Subcutaneous adipose tissue (tissue), 4 donors: ENCODE data around the gene PLEKHG1. TPM values are rescaled to one million over a fixed set of nuclear protein-coding genes. Genes with fewer than 3 reads are reported as not detected.

Experiments used
- CTCF ChIP-seq: fragments of 450-650 bp; IDR thresholded peaks from one replicate; pipeline ENCODE4 v1.5.1; 2016; ENCODE audit warnings: low read depth, mild to moderate bottlenecking, control low read depth, antibody characterized with exemption, moderate library complexity
- total RNA-seq, 4 donors: library from RNA; depleted of rRNA; stranded (reverse); fragments of >200 nt; gene quantifications; one replicate each; pipeline ENCODE4 v1.1.0, GENCODE V29; 2016

PLEKHG1 gene
- total RNA-seq, 4 donors from 2014 or later = 12.4 to 58.4 (median 32.2) TPM

GRCh38 chr6:150638765-150639164 is 39.1 kb downstream of the PLEKHG1 start:
- no peak for TF ChIP-seq CTCF

GRCh38 chr6:150639823-150640331 is 40.2 kb downstream of the PLEKHG1 start:
- TF ChIP-seq CTCF = no peak

- no peak for TF ChIP-seq CTCF
Measured at GRCh38 chr6:150640556-150641209, 41.0 kb downstream of the PLEKHG1 start.

- no peak for TF ChIP-seq CTCF
Measured at GRCh38 chr6:150641398-150642139, 41.9 kb downstream of the PLEKHG1 start.

GRCh38 chr6:150646228-150646627 is 46.5 kb downstream of the PLEKHG1 start:
- TF ChIP-seq CTCF = no peak

- no peak for TF ChIP-seq CTCF
Measured at GRCh38 chr6:150647051-150647450, 47.4 kb downstream of the PLEKHG1 start.

Other genes with a start within 250 kb of the PLEKHG1 start
- gene IYD, start 230.9 kb upstream of the PLEKHG1 start, total RNA-seq = 1 to 10 TPM in 1 of 4 donors, under 1 TPM in 1, not detected in 2; under 0.01 to 1.4 TPM